ENCODE measurements around the gene PIGU. TPM values are rescaled to one million over a fixed set of nuclear protein-coding genes. Genes with fewer than 3 reads are reported as not detected.

The PIGU gene
- total RNA-seq, 1 donor from 2014 or later = 19.8 TPM

DNA sequence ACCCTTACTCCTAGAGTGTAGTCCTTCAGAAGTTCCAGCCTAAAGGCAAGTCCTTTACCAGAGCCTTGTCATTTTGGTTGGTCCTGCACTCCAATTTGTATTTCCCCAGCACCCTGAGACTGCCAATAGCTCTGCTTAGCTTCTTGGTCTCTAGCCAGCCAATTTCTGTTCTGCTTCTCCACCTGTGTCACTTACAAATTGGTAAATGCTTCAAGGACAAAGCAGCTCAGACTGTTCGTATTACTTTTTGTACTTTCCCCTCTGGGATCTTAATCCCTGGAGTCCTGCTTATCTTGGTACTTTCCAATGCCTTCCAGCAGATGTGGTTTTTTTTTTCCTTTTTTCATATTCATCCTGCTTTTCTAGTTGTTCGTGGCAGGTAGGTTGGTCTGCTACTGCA lies 25.7 kb downstream of the PIGU start:
- Mint-ChIP-seq H3K27ac (ENCODE audit: unreplicated experiment) (no peak overlapping the region), H3K9me3 (ENCODE audit: low read depth) (no peaks in the 10 kb centered on the region), H3K36me3 (ENCODE audit: low read depth) (peaks cover 18% of the 10 kb centered on the region), H3K4me1 (ENCODE audit: low read depth) (no peaks in the 10 kb centered on the region), H3K4me3 (ENCODE audit: unreplicated experiment) (no peak overlapping the region), H3K27me3 (ENCODE audit: low read depth) (no peaks in the 10 kb centered on the region)
- no peak for DNase-seq (ENCODE audit: low spot score)
- TF ChIP-seq, protein P1, sequence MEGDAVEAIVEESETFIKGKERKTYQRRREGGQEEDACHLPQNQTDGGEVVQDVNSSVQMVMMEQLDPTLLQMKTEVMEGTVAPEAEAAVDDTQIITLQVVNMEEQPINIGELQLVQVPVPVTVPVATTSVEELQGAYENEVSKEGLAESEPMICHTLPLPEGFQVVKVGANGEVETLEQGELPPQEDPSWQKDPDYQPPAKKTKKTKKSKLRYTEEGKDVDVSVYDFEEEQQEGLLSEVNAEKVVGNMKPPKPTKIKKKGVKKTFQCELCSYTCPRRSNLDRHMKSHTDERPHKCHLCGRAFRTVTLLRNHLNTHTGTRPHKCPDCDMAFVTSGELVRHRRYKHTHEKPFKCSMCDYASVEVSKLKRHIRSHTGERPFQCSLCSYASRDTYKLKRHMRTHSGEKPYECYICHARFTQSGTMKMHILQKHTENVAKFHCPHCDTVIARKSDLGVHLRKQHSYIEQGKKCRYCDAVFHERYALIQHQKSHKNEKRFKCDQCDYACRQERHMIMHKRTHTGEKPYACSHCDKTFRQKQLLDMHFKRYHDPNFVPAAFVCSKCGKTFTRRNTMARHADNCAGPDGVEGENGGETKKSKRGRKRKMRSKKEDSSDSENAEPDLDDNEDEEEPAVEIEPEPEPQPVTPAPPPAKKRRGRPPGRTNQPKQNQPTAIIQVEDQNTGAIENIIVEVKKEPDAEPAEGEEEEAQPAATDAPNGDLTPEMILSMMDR (IDR thresholded peaks at IDR 0.05) = no peak

DNA sequence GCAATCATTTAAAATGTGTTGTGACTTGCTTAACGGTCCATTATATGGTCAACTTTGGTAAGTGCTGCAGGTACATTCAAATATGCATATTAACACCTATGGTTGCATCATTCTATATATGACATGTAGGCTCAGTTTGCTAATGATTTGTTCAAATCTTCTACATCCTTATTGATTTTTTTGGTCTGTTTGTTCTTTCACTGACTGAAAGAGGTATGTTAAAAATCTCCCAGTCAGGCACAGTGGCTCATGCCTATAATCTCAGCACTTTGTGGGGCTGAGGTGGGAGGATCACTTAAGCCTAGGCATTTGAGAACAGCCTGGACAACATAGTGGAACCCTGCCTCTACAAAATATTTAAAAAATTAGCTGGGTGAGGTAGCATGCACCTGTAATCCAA lies 29.2 kb downstream of the PIGU start:
- TF ChIP-seq, protein P1 (IDR thresholded peaks at IDR 0.05) = no peak
- Mint-ChIP-seq H3K9me3 (ENCODE audit: low read depth) (no peaks in the 10 kb centered on the region), H3K4me1 (ENCODE audit: low read depth) (no peaks in the 10 kb centered on the region), H3K4me3 (ENCODE audit: unreplicated experiment) (no peak overlapping the region), H3K27ac (ENCODE audit: unreplicated experiment) (no peak overlapping the region), H3K36me3 (ENCODE audit: low read depth) (peaks cover 8% of the 10 kb centered on the region), H3K27me3 (ENCODE audit: low read depth) (no peaks in the 10 kb centered on the region)
- no peak for DNase-seq (ENCODE audit: low spot score)

DNA sequence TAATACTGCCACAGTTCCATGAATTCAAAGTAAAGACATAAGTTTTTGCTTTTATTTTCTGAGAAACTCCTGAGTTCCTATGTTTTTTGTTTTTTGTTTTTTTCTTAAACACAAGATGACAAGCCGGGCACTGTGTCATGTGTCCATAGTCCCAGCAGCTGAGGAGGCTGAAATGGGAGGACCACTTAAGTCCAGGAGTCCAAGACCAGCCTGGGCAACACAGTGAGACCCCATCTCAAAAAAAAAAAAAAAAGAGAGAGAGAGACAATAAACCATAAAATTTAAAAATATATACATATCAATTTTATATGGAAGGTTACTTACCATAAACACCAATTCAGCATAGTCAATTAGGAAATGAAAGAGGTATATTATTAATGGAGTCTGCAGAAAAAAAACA lies 31.9 kb downstream of the PIGU start:
- Mint-ChIP-seq H3K36me3 (ENCODE audit: low read depth) (peaks cover 7% of the 10 kb centered on the region), H3K9me3 (ENCODE audit: low read depth) (no peaks in the 10 kb centered on the region), H3K4me1 (ENCODE audit: low read depth) (no peaks in the 10 kb centered on the region), H3K27ac (ENCODE audit: unreplicated experiment) (no peak overlapping the region), H3K4me3 (ENCODE audit: unreplicated experiment) (no peak overlapping the region), H3K27me3 (ENCODE audit: low read depth) (no peaks in the 10 kb centered on the region)
- DNase-seq (ENCODE audit: low spot score) = no peak
- TF ChIP-seq, protein P1 (IDR thresholded peaks at IDR 0.05) = no peak

DNA sequence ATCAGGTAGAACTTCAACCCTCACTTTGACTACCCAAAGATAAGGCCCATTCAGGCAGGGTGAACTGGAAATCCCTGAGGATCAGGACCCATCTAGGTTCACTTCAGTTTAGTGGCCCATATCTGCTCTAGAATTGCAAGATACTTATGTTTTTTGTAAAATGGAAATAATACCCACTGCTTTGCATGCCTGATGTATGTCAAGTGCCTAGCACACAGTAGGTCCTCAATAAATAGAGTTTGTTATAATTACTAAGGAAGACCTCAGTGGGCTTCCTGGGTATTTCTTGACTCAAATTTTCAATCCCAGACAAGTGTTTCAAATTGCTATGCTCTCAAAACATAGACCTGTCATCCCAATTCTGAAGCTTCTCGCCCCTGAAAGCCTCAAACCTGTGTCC lies 32.5 kb downstream of the PIGU start:
- H3K27me3 Mint-ChIP-seq (ENCODE audit: low read depth) = no peaks in the 10 kb centered on the region
- TF ChIP-seq, protein P1 (IDR thresholded peaks at IDR 0.05) = no peak
- peaks cover 7% of the 10 kb centered on the region for H3K36me3 Mint-ChIP-seq (ENCODE audit: low read depth)

DNA sequence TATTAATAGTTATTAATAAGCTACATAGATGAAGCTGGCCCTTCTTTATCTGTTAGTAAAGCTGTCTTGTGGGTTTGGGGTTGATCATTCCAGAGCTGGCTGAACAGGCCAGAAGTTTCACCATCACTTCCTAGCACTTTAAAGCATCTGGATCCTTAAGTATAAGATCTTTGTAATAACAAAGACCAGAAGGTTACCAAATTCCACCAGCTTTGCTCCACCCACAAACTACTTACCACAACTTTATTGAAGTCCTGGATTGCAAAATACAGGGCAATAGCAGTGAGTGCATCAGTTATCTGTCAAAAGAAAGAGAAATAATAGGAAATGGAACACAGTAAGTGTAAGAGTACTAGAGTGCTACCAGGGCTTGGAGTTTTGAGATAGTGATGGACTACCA lies 33.0 kb downstream of the PIGU start:
- TF ChIP-seq, protein P1 (IDR thresholded peaks at IDR 0.05) = no peak
- Mint-ChIP-seq H3K27ac (ENCODE audit: unreplicated experiment) (no peak overlapping the region), H3K27me3 (ENCODE audit: low read depth) (no peaks in the 10 kb centered on the region), H3K4me1 (ENCODE audit: low read depth) (no peaks in the 10 kb centered on the region), H3K9me3 (ENCODE audit: low read depth) (no peaks in the 10 kb centered on the region), H3K36me3 (ENCODE audit: low read depth) (peaks cover 5% of the 10 kb centered on the region), H3K4me3 (ENCODE audit: unreplicated experiment) (no peak overlapping the region)
- DNase-seq (ENCODE audit: low spot score) = no peak

More for the DNA sequence above, 32.5 kb downstream of the PIGU start:
- H3K9me3 Mint-ChIP-seq (ENCODE audit: low read depth) = no peaks in the 10 kb centered on the region
- DNase-seq (ENCODE audit: low spot score) = no peak
- H3K4me3 Mint-ChIP-seq (ENCODE audit: unreplicated experiment) = no peak overlapping the region
- no peak overlapping the region for H3K27ac Mint-ChIP-seq (ENCODE audit: unreplicated experiment)
- H3K4me1 Mint-ChIP-seq (ENCODE audit: low read depth) = no peaks in the 10 kb centered on the region
